Measurements from ENCODE around the gene CCDC137. TPM values are rescaled to one million over a fixed set of nuclear protein-coding genes. Genes with fewer than 3 reads are reported as not detected.

Gene CCDC137
- total and polyA plus RNA-seq, 2 of the 13 experiments (the other 11 are each of a cell fraction or from before 2014, with no cell fraction given) = 14.6 to 39.1 TPM

DNA sequence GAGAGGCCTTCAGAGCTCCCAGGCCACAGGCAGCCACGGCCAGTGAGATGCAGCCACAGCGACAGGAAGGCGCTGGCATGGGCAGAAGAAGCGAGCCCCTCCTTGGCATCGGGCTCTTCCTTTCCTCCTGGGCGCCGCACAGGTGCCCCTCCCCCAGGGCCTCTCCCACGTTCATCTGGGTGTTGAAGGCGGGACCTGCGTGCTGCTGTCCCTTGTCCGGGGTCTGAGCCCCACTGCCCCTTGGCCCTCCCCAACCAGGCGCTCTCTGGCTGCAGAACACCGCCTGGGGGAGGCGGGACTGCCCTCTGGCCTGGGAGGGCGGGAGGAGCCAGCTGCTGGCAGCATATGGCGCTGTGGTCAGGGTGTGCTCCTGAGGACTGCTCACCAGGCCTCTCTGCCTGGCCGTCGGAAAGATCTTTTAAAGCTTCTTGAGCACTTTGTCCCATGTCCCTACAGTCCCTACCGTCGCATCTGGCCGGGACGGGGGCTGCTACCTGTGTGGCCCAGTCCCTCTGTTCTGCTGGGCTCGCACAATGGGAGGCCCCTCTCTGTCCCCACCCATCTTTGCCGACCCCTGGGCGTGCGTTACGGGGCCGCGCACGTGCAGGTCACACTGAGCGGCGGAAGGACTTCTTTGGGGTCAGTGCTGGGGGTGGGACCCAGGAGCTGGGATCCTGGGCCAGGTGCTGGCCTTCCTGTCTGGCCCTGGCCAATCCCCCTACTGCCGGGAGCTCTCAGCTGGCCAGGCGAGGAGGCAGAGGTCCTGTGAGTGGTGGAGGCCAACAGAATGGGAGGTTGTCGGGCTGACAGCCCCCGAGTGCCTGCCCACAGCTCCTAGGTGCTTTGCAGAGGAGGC lies 47.2 kb downstream of the CCDC137 start (continued):
- TF ChIP-seq, protein P1, sequence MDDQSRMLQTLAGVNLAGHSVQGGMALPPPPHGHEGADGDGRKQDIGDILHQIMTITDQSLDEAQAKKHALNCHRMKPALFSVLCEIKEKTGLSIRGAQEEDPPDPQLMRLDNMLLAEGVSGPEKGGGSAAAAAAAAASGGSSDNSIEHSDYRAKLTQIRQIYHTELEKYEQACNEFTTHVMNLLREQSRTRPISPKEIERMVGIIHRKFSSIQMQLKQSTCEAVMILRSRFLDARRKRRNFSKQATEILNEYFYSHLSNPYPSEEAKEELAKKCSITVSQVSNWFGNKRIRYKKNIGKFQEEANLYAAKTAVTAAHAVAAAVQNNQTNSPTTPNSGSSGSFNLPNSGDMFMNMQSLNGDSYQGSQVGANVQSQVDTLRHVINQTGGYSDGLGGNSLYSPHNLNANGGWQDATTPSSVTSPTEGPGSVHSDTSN (CRISPR knock-in tag; IDR thresholded peaks at IDR 0.05; ENCODE audit: borderline replicate concordance) = no peak
- TF ChIP-seq ZNF251 (CRISPR knock-in tag; IDR thresholded peaks at IDR 0.05) (no peak), KDM4B (CRISPR knock-in tag; IDR thresholded peaks at IDR 0.05) (no peak; the same call in 1 of the 2 replicates), ZNF619 (CRISPR knock-in tag; IDR thresholded peaks at IDR 0.05) (peak; percentile 91), HOXD1 (CRISPR knock-in tag; IDR thresholded peaks at IDR 0.05) (0 out of 2 replicates have a peak, but pooled peaks have one; percentile 18), ZKSCAN5 (CRISPR knock-in tag; IDR thresholded peaks at IDR 0.05) (peak; percentile 54; the same call in 1 of the 2 replicates), ZNF713 (CRISPR knock-in tag; IDR thresholded peaks at IDR 0.05) (no peak; the same call in 1 of the 2 replicates), KLF9 (CRISPR knock-in tag; IDR thresholded peaks at IDR 0.05; ENCODE audit: low read depth) (no peak; the same call in 1 of the 2 replicates), ZNF121 (CRISPR knock-in tag; IDR thresholded peaks at IDR 0.05) (0 out of 2 replicates have a peak, but pooled peaks have one; percentile 10), HNRNPL (IDR thresholded peaks at IDR 0.05; ENCODE audit: low read depth, low read length) (peak; percentile 96), HDAC6 (IDR thresholded peaks at IDR 0.05; ENCODE audit: low read depth, low read length) (no peak), NFE2L1 (CRISPR knock-in tag; IDR thresholded peaks at IDR 0.05; ENCODE audit: borderline replicate concordance) (0 out of 2 replicates have a peak, but pooled peaks have one; percentile 8), KLF11 (CRISPR knock-in tag; IDR thresholded peaks at IDR 0.05) (peak; percentile 72; the same call in 1 of the 2 replicates), SPEN (CRISPR knock-in tag; IDR thresholded peaks at IDR 0.05; ENCODE audit: low read depth) (peak; percentile 83), KDM5A (IDR thresholded peaks at IDR 0.05; ENCODE audit: borderline replicate concordance, low read length) (no peak), STAT5B (CRISPR knock-in tag; IDR thresholded peaks at IDR 0.05) (peak; percentile 26; the same call in 1 of the 2 replicates), ARID2 (CRISPR knock-in tag; IDR thresholded peaks at IDR 0.05; ENCODE audit: borderline replicate concordance) (no peak), ZNF496 (CRISPR knock-in tag; IDR thresholded peaks at IDR 0.05; ENCODE audit: insufficient replicate concordance) (no peak)
- TF ChIP-seq, protein P2, sequence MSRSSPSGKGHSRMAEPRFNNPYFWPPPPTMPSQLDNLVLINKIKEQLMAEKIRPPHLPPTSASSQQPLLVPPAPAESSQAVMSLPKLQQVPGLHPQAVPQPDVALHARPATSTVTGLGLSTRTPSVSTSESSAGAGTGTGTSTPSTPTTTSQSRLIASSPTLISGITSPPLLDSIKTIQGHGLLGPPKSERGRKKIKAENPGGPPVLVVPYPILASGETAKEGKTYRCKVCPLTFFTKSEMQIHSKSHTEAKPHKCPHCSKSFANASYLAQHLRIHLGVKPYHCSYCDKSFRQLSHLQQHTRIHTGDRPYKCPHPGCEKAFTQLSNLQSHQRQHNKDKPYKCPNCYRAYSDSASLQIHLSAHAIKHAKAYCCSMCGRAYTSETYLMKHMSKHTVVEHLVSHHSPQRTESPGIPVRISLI (CRISPR knock-in tag; IDR thresholded peaks at IDR 0.05; ENCODE audit: borderline replicate concordance) = no peak
- TF ChIP-seq, protein P3, sequence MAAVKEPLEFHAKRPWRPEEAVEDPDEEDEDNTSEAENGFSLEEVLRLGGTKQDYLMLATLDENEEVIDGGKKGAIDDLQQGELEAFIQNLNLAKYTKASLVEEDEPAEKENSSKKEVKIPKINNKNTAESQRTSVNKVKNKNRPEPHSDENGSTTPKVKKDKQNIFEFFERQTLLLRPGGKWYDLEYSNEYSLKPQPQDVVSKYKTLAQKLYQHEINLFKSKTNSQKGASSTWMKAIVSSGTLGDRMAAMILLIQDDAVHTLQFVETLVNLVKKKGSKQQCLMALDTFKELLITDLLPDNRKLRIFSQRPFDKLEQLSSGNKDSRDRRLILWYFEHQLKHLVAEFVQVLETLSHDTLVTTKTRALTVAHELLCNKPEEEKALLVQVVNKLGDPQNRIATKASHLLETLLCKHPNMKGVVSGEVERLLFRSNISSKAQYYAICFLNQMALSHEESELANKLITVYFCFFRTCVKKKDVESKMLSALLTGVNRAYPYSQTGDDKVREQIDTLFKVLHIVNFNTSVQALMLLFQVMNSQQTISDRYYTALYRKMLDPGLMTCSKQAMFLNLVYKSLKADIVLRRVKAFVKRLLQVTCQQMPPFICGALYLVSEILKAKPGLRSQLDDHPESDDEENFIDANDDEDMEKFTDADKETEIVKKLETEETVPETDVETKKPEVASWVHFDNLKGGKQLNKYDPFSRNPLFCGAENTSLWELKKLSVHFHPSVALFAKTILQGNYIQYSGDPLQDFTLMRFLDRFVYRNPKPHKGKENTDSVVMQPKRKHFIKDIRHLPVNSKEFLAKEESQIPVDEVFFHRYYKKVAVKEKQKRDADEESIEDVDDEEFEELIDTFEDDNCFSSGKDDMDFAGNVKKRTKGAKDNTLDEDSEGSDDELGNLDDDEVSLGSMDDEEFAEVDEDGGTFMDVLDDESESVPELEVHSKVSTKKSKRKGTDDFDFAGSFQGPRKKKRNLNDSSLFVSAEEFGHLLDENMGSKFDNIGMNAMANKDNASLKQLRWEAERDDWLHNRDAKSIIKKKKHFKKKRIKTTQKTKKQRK (IDR thresholded peaks at IDR 0.05; ENCODE audit: low read length) = no peak
- TF ChIP-seq, protein P4, sequence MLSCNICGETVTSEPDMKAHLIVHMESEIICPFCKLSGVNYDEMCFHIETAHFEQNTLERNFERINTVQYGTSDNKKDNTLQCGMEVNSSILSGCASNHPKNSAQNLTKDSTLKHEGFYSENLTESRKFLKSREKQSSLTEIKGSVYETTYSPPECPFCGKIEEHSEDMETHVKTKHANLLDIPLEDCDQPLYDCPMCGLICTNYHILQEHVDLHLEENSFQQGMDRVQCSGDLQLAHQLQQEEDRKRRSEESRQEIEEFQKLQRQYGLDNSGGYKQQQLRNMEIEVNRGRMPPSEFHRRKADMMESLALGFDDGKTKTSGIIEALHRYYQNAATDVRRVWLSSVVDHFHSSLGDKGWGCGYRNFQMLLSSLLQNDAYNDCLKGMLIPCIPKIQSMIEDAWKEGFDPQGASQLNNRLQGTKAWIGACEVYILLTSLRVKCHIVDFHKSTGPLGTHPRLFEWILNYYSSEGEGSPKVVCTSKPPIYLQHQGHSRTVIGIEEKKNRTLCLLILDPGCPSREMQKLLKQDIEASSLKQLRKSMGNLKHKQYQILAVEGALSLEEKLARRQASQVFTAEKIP (CRISPR knock-in tag; IDR thresholded peaks at IDR 0.05; ENCODE audit: borderline replicate concordance) = no peak
